ENCODE measurements around the gene VCP.

The VCP gene

DNA sequence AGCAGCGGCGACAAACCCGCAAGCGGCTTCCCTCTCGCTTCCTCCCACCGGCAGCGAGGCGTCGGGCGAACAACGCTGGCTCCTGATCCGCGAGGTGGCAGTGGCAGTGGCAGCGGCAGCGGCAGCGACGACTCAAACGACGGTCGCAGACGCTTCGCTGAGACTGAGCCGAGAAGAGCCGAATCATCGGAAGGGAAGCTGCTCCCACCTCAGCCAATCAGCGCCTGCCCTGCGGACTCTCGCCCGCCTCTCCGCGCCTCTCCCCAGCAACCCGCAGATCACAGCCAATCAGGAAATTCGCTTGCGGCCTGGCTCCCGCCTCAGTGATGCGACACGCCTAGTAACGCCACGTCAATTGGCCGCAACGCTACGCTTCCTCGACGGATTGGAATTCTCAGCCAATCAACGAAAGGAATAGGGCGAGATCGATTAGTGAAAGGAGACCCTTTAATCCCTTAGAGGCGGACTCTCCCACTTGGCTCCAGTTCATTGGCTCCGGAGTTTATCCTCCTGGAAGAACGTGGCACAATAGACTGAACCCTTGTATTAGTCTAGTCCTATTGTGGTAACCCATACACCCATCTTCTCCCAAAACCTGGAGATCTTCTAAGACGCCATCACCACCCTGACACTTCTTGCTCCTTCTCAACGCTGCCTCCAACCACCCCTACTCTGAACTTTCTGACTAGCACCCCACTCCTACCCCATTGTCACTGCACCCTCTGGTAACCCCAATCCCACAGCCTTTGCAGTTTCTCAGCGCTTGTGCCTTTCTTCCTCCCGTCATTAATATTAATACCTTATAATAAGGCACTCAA, at the start of gene VCP:
VCP (minus strand) TSS at position 165 of the 818 bp plus-strand sequence. CDS start 272 bp downstream, outside the sequence.
- DNase-seq (ENCODE audit: low spot score) = peak; percentile 98

DNA sequence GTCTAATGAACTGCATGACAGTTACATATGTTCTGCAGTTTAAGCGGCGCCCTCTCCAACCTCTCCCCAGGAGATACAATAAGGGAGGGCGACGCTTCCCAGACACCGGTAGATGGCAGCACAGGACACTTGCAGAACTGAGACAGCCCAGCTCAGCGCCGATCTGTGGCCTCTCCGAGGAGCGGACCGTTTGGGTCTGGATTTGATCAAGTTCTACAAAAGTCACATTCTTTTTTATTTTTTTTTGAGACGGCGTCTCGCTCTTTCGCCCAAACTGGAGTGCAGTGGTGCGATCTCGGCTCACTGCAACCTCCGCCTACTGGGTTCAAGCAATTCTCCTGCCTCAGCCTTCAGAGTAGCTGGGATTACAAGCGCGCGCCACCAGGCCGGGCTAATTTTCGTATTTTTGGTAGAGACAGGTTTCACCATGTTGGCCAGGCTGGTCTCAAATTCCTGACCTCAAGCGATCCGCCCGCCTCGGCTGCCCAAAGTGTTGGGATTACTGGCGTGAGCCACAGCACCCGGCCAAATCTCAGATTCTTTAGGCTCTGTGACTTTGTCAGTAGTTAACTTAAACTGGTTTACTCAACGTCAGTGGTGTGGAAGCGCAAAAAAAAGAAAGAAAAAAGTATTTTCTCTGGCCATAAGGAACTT, 44.6 kb upstream of the VCP start:
- DNase-seq (ENCODE audit: low spot score) = peak; percentile 93

DNA sequence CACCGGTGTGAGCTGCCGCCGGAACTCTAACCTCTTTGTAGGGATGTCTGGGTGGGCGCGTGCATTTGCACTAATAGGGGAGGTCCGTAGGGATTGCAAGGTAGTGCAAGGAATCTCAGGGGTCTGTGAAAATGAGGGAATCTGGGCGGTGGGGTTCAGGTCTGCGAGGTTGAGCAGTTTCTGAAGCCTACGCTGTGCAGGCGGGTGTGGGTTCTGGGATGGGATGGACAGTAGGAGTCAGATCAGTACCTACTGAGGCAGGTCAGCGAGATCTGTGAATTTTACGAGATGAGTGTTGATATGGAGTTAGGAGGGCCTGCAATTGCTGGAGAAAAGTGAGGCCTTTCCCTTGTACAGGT, 44.1 kb upstream of the VCP start:
- DNase-seq (ENCODE audit: low spot score) = no peak

DNA sequence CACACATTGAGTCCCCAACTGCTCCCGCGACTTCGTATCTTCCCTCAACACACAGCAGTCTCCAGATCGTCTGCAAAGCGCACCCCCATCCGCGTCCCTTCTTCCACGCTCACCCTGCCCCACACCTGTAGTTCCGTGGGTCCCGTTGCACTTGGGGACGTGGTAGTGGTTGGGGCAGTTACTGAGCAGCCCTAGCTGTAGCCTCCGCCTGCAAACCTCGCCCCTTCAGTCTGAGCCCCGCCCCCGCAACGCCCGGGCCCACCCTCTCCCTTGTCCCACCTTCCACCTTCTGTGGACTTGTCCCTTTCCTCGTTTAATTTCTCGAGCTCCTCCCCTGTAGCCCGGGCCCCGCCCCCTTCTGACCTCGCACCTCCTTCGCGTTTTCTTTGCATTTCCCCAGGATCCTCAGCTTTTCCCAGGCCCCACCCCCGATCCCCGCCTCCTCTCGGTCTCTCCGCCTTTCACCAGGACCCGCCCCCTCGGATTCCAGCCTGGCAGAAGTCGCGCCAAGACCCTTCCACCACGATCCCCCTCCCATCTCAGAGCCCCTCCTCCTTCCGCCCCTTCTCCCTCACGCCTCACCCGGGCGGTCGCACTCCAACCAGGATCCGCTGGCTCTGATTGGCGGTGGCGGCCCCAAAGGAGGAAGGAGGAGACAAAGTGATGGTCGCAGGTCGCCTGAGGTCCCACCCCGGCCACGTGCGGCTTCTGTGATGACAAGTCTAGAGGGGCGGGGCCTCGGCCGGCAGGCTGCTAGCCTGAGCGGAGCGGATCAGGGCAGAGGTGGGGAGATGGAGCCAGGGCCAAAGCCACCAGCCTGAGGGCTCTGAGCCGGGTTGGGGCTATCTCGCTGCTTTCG, 43.5 kb upstream of the VCP start, which contains the start of gene ATOSB:
ATOSB (minus strand) TSS at position 183 of the 859 bp plus-strand sequence. CDS start 7,588 bp downstream, outside the sequence.
- DNase-seq (ENCODE audit: low spot score) = peak; percentile 92

DNA sequence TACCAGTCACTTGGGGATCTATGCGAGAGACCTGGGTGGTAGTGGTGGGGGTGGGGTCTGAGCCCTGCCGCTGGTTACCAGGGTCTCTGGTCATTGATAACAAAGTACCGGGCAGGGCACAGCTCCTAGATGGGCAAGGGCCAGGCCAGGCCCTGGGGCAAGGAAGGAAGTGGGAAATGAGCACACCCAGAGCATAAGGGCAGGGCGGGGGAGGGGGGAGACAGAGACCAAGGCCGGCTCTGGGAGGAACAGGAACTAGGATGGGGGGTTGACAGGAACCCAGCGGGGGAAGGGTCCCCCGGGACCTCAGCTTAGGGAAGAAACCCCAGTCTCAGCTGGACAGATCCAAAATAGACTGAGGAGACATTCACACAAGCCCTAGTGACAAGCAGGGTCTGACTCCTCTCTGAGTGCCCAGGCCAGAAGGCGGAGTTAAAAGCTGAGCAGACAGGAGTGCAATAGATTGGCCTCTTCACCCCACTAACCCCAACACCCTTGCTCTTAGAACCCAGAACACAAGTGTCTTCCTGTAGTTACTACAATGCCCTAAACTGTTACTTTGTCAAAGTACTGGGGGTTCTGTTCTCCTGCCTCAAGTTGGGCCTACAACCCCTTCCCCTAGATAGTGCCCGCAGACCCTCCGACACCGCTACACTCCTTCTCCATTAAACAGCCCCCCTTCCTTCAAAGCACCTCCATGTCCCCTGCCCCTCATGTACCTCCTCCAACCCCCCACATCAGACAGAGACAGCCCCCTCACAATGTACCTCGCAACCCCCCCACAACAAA, 42.6 kb upstream of the VCP start:
- peak; percentile 46 for DNase-seq (ENCODE audit: low spot score)

DNA sequence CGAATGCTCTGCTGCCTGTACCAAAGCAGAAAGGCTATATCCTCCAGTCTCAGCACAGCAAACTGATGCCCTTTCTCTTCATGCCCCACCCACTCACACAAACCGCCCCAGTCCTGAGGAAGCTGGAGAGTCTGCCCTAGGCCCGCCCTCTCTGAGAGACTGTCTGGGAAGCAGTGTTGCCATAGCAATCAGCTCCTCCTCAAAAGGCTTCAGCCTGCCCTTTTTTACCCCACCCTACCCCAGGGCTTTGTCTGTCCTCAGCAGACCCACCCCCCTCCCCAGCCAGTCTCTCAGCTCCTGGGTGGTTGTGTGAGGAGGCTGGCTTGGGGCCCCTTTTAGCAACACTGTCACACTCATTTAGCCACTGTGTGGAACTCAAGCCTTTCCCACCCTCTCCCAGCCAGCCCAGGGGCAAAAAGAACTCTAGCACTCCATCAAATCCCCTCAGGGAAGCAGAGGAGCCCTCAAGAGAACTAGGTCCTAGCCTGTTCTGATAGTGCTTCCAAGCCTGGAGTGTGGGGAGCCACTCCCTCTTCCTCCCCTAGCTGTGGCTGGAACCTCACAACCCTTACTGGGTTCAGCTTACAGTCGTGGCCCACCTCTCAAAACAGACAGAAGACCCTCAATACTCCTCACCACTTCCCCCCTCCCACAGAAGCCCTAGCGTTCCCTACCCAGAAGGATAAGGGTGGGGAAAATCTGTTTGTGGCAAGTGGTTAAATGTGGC, 41.9 kb upstream of the VCP start:
- DNase-seq (ENCODE audit: low spot score) = peak; percentile 69

DNA sequence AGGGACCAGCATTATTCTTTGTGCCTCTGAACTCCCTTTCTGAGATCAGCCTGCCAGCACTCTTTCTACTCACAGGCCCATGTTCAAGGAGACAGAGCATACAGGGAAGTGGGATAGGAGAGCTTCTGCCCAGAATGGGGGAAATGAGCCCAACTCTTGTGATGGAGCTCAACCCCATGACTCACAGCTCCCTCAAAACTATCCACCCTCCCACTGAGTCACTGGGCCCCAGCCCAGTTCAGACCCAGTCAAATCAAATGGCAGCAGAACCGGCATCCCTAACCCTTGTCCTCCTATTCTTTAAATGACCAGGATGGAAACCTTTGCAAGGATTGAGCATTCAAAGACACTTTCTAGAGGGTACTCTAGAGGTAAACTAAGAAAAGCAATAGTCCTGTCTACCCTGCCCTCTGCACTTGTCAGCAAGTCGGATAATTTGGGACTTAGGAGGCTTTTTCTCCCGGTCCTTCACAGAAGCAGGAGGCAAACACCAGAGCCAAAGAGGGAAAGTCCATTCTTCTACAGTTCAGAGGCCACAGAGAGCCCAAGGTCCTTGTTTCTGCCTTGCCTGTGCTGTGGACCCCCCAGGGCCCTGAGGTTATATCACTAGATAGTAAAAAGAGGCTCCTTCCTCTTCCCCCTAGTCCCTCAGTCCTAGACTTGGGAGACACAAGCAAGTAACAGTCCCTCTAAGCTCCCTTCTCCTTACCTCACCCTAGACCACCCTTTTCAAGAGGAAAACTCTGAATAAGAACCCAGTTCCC, 40.0 kb upstream of the VCP start:
- DNase-seq (ENCODE audit: low spot score) = no peak

DNA sequence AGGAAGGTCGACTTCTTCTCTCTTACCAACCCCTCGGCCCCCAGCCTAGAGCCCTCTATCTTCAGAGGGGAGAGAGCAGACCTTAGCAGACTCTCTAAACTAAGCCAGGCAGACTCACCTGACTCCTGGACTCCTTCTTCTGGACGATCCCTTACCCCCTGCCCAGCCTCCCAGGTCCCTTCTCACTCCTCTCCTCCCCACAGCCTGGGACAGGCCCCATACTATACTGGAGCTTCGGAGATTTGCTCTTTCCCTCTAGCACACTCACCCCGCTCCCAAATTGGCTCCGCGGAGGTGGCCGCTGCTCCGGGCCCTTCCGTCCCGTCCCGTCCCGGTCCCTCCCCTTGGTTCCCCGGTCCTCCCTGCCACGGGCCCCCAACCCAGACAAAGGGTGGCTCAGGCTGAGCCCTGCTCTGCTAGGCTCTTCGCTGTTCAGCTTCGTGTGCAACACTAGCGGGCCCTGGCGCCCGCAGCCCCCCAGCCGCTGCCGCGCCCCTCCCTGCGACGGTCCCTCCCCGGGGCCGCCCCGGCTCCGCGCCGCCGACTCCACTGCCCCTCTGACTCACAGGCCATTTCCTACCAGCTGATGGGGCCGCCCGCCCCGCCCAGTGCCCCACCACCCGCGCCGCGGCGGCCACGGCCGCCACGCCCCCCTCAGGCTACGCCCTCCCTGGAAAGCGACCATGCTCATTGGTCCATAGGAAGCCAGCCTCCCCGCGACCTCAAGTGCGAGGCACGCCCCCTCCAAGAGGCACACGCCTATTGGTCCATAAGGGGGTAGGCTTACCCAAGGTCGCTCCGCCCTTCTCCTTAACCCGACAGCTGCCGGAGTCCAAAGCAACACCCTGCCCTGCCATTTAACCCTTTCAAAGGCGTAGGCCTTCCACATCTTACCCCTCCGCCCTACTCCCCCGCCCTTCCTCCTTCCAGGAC, 38.8 kb upstream of the VCP start:
- peak; percentile 98 for DNase-seq (ENCODE audit: low spot score)

DNA sequence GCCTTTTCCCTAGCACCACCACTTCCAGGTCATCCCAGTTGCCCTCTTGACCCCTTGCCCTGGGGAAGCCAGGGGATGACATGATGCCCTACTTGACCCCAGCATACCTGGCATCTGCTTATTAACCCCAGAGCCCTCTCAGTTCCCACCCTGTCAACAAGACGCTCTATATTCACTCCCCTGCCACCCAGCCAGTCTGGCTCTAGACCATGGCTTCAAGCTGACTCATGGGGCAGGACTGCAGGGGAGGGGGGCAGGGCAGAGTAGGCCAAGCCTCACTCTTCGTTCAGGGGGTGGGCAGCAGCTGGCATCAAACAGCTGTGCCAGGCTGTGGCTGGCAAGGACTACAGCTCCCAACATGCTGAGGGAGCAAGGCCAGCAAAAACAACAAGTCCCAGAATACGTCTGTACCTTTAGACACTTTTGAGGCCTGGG, 37.9 kb upstream of the VCP start:
- DNase-seq (ENCODE audit: low spot score) = peak; percentile 37

DNA sequence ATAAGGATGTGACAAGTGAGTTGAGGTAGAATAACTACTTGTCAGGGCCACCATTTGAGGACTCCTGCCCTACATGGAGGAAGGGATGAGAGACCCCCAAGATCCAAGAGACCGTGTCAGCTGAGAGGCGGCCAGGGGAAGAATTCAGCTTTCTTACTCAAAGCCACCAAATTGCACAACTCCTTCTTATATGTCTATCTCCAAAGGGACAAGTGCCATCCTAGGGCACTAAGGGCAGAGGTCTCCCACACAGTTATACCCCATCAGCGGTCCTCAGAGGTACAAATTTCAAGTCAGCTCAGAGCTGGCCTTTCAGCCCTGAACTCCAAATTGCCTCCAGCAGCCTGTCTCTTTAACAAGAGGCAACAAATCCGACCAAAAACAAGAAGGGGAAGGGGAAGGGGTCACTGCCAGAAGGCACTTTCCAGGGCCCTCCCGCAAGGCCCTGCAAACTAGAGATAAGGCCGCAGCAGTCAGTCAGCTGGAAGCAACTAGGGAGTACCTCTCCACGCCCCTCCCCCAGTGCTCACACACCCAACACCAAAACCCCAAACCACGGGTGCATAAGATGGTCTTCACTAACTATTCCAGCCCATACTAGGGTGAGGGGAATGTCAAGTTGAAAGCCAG, 36.6 kb upstream of the VCP start:
- DNase-seq (ENCODE audit: low spot score) = no peak

DNA sequence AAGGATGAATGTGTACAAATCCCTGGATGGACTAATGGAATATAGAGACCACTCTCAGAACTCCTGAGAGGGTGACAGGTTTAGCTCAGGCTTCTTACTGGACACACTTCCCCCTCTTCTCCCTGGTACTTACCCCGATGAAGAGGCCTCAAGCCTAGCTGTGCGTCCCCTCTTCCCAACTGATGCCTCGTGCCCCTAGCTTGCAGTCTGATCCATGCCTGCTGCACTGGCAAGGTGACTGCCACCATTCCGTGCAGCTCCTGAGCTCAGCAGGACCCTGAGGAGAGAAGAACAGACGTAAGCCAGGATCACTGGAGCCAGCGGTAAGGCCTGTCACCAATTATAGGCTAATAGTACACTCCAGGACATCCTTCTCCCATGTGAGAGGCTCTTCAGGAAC, 36.0 kb upstream of the VCP start:
- no peak for DNase-seq (ENCODE audit: low spot score)

DNA sequence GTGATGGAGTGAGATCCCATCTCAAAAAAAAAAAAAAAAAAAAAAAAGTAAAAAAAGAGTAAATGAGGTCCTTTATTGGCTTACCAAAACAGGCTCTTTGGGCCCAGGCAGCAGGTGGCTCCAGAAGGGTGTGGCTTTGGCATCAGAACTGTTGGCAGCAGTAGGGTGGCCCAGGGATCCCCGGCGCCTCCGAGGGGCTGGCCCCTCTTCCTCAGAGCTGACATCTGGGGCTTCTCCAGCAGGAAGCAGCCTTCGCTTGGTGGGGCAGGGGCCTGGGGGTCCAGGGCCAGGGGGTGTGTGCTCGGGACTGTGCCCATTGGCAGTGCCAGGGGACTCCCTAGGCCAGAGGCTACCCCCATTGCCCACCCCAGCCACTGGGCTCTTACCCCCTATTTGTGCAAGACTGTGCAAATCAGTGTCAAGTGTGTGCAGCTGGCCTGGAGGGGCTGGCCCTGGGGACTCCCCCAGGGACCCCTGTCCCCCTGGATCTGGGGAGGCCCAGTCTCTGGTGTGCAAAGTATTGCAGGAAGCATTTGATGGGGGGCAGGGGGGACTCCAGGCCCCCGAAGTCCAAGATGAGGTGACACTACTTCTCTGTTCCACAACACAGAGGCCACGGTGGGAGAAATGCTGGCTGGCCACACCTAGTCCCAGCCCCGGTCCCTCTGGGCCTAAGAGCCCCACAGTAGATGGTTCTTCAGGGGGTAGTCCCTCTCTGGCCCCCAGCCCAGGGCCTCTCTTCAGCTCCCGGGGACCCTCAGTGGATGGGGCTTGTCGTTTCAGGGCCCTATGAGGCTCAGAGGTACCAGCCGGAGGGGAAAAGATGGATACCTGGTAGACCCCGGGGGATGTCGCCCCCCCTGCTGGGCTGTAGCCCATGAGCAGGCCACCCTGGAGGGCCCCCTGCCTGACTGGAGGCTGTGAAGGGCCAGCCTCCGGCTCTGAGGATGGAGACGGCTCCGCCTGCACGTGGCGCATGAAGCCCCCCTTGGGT, 35.2 kb upstream of the VCP start:
- DNase-seq (ENCODE audit: low spot score) = no peak

DNA sequence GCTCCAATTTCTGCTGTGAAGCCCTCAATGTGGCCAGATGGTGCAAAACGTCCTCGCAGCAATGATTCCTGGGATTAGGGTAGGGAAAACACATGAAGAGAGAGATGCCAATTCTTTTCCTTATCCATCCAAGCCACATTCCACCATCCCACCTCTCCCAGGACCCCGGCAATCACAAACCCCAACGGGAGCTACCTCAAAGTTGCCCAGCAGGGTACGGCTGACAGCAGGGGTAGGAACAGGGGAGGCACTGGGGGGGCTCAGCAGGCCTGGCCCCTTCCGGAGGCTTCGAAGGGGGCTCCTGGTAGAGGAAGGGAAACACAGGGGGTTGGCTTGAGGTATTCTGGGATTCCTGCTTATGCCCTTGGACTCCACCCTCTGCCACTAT, 33.9 kb upstream of the VCP start:
- no peak for DNase-seq (ENCODE audit: low spot score)

DNA sequence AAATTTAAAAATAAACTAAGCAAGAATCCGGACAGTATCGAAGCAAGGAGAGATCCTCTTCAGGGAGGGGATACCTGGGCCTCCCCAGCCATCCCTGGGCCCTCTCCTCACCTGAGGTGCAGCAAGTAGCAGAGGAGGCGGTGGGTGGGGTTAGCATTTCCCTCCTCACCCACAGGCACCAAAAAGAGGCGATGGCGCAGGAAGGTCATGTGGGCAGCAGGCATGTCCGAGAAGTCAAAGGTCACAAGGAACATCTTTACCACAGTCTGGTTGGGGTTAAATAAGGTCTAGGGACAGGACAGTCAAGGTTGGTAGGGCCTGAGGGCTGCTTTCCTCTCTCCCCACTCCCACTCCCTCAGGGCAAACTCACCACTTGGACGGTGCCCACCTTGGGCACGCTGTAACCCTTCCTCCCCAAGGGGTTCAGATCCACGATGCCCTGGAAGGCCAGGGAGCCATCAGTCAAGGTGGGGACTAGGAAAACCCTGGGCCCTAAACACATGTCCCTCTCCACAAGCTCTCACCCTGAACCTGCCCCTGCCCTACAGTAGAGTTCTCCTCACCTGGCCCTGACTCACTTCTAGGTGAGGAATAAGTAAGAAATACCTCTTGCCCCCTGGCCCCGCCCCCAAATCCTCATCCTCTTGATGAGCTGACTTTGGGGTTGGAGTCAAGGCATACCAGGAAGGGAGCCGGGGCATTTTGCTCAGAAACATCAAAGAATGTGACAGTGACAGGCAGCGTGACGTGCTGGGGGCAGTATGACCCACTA, 33.3 kb upstream of the VCP start:
- DNase-seq (ENCODE audit: low spot score) = no peak

DNA sequence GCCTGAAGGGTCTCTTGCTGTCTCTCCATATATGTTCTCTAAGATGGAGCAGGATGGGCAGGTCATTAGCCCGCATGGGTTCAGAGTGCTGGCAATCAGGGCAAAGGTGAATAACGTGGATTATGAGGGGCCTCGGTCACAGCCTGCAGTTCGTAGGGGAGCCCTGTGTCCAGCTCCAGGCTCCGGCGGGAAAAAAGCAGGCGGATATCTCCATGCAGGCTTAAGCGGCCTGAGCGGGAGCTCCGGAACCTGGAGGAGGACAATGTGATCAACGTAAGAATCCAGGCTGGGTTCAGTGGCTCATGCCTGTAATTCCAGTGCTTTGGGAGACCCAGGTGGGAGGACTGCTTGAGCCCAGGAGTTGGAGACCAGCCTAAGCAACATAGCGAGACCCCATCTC, 32.7 kb upstream of the VCP start:
- DNase-seq (ENCODE audit: low spot score) = no peak

DNA sequence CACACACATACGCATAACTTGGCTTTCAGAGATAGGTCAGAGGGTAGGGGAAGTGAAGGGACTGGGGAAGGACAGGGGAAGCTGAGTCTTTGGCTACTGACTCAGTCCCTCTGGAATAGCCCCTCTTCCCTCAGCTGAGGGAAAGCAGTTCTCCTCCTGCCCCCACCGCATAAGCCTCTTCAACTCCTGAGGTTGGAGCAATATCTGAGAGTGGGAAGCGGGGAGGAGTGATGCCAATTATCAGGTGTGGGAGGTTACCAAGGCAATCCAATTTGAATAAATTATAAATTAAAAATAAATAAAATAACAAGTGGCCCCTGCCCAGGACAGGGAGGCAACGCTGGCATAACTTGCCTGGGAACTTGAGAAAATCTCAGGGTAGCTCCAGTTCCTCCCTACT, 32.2 kb upstream of the VCP start:
- DNase-seq (ENCODE audit: low spot score) = no peak

Data from SW480 (cell line).